CD4-positive, alpha-beta T cell treated with Interleukin-1 beta for 1 hour (primary cell): ENCODE data around the gene VSIG10L2.

Source experiments
- DNase-seq, 2 donors: peaks; one replicate each; pipeline ENCODE4 v3.0.0-alpha.2; 2020 to 2022

Gene VSIG10L2

GRCh38 chr11:125948278-125949051 is 2.6 kb downstream of the VSIG10L2 start:
- no peak for DNase-seq

GRCh38 chr11:125949271-125950177 is 3.7 kb downstream of the VSIG10L2 start:
- no peak for DNase-seq

GRCh38 chr11:125950178-125950490 is 4.3 kb downstream of the VSIG10L2 start:
- DNase-seq = no peak

- no peak for DNase-seq
Measured at GRCh38 chr11:125950696-125951651, 5.1 kb downstream of the VSIG10L2 start.

GRCh38 chr11:125951731-125952130 is 5.9 kb downstream of the VSIG10L2 start:
- DNase-seq = no peak

GRCh38 chr11:125952559-125952958 is 6.7 kb downstream of the VSIG10L2 start:
- DNase-seq = no peak

GRCh38 chr11:125952973-125953372 is 7.1 kb downstream of the VSIG10L2 start:
- no peak for DNase-seq

- DNase-seq = no peak
Measured at GRCh38 chr11:125953401-125953935, 7.6 kb downstream of the VSIG10L2 start.

GRCh38 chr11:125954123-125954944 is 8.5 kb downstream of the VSIG10L2 start:
- DNase-seq = no peak

- DNase-seq = no peak
Measured at GRCh38 chr11:125954945-125955640, 9.2 kb downstream of the VSIG10L2 start.

- no peak for DNase-seq
Measured at GRCh38 chr11:125955856-125956255, 10.0 kb downstream of the VSIG10L2 start.

GRCh38 chr11:125956391-125957134 is 10.7 kb downstream of the VSIG10L2 start:
- DNase-seq = no peak

- DNase-seq = no peak
Measured at GRCh38 chr11:125957618-125958332, 11.9 kb downstream of the VSIG10L2 start.

GRCh38 chr11:125958872-125959400 is 13.1 kb downstream of the VSIG10L2 start:
- no peak for DNase-seq

- DNase-seq = no peak
Measured at GRCh38 chr11:125959511-125959910, 13.7 kb downstream of the VSIG10L2 start.

GRCh38 chr11:125959931-125960330 is 14.1 kb downstream of the VSIG10L2 start:
- no peak for DNase-seq

- DNase-seq = no peak
Measured at GRCh38 chr11:125960771-125961170, 14.9 kb downstream of the VSIG10L2 start.

GRCh38 chr11:125967515-125967914 is 21.7 kb downstream of the VSIG10L2 start:
- DNase-seq = no peak

GRCh38 chr11:125968354-125968753 is 22.5 kb downstream of the VSIG10L2 start:
- DNase-seq = no peak
